ENCODE results near the gene ACSM2B. TPM values are rescaled to one million over a fixed set of nuclear protein-coding genes. Genes with fewer than 3 reads are reported as not detected.

The ACSM2B gene
- total and polyA plus RNA-seq, 8 donors: 0.21 to 0.76 (median 0.53) TPM; not detected in 4

DNA sequence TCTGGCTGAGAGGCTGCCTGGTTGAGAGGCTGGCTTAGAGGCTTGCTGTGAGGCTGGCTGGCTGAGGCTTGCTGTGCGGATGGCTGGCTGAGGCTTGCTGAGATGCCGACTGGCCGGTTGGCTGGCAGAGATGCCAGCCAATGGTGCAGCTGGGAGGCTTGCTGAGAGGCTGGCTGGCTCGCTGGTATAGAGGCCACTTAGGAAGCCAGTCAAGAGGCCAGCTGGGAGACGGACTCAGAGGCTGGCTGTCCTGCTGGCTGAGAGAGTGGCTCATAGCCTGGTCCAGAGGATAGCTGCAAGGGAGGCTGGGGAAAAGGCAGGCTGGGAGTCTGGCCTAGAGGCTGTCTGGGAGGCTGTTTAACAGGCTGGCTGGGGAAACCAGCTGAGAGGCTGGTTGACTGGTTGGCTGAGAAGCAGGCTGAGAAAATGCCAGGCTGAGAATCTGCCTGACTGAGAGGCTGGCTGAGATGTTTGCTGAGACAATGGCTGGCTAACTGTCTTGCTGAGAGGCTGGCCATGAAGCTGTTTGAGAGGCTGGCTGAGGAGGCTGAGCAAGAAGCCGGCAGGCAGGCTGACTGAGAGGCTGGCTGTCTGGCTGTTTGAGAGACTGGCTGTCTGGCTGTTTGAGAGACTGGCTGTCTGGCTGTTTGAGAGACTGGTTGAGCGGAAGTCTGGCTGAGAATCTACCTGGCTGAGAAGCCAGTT, 37.5 kb upstream of the ACSM2B start:
- Histone ChIP-seq H3K27ac (peak overlapping the region in 3 of 4 donors; percentile 29 to 85 (median 83)), H3K27me3 (no peaks in the 10 kb centered on the region), H3K9me3 (no peaks in the 10 kb centered on the region), H3K4me1 (peaks cover 4 to 15% (median 7%) of the 10 kb centered on the region in 3 donors), H3K4me3 (peak overlapping the region in 1 of 4 donors; percentile 20), H3K36me3 (no peaks in the 10 kb centered on the region)
- peak in 1 of 4 donors; percentile 2 for ATAC-seq
- DNase-seq: peak in 4 of 6 donors; percentile 34 to 73 (median 59)
- WGBS, 2 donors: 68 to 82% methylated on average over 7 of the region's 7 CpGs
- intact Hi-C loops (cut with DNase I): loop anchor here in 1 of 3 donors (10.0 kb wide), 1 partner anchor 51 kb away; no protein-coding TSS in a partner anchor
- FAIRE-seq: no peak
- TF ChIP-seq, protein P1, sequence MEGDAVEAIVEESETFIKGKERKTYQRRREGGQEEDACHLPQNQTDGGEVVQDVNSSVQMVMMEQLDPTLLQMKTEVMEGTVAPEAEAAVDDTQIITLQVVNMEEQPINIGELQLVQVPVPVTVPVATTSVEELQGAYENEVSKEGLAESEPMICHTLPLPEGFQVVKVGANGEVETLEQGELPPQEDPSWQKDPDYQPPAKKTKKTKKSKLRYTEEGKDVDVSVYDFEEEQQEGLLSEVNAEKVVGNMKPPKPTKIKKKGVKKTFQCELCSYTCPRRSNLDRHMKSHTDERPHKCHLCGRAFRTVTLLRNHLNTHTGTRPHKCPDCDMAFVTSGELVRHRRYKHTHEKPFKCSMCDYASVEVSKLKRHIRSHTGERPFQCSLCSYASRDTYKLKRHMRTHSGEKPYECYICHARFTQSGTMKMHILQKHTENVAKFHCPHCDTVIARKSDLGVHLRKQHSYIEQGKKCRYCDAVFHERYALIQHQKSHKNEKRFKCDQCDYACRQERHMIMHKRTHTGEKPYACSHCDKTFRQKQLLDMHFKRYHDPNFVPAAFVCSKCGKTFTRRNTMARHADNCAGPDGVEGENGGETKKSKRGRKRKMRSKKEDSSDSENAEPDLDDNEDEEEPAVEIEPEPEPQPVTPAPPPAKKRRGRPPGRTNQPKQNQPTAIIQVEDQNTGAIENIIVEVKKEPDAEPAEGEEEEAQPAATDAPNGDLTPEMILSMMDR (IDR thresholded peaks at IDR 0.05): no peak

- WGBS, 2 donors: 52 to 58% methylated on average over 9 of the region's 9 CpGs
- peak overlapping the region in 1 of 4 donors; percentile 20 for H3K4me3 ChIP-seq
- peaks cover 4 to 15% (median 7%) of the 10 kb centered on the region in 3 donors for H3K4me1 ChIP-seq
- peak overlapping the region; percentile 70 to 85 (median 83) for H3K27ac ChIP-seq
- H3K36me3 ChIP-seq: no peaks in the 10 kb centered on the region
- no peaks in the 10 kb centered on the region for H3K27me3 ChIP-seq
- no peak for FAIRE-seq
- ATAC-seq: peak; percentile 14 to 37 (median 27)
- no peaks in the 10 kb centered on the region for H3K9me3 ChIP-seq
- intact Hi-C loops (cut with DNase I): loop anchor here in 1 of 3 donors (10.0 kb wide), 1 partner anchor 52 kb away; no protein-coding TSS in a partner anchor
- peak in 5 of 6 donors; percentile 56 to 79 (median 75) for DNase-seq
- TF ChIP-seq, protein P1 (IDR thresholded peaks at IDR 0.05): no peak
Observed at GRCh38 chr16:20612551-20613480, 36.6 kb upstream of the ACSM2B start.

DNA sequence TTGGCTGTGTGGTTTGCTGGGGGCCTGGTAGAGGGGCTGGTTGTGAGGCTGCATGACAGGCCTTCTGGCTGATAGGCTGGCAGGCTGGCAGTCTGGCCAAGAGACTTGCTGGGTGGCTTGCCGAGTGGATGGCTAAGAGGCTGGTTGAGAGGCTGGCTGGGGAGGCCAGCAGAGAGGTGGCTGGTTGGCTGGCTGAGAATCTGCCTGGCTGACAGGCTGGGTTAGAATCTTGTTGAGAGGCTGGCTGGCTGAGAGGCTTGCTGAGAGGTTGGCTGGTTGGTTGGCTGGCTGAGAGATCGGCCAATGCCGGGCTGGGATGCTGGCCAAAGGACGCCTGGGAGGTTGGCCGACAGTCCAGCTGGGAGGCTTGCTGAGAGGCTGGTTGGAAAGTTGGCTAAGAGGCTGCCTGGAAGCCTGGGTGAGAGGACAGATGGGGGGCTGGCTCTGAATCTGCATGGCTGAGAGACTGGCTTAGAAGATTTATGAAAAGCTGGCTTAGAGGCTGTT, 35.9 kb upstream of the ACSM2B start:
- intact Hi-C loops (cut with DNase I): loop anchor here in 1 of 3 donors (10.0 kb wide), 1 partner anchor 53 kb away; no protein-coding TSS in a partner anchor
- 22 to 35% methylated on average over 5 of the region's 5 CpGs for WGBS, 2 donors
- DNase-seq: peak; percentile 86 to 95 (median 89)
- peak; percentile 63 to 79 (median 72) for ATAC-seq
- Histone ChIP-seq H3K36me3 (no peaks in the 10 kb centered on the region), H3K4me1 (peaks cover 4 to 15% (median 7%) of the 10 kb centered on the region in 3 donors), H3K4me3 (no peak overlapping the region), H3K9me3 (no peaks in the 10 kb centered on the region), H3K27me3 (no peaks in the 10 kb centered on the region), H3K27ac (peak overlapping the region; percentile 70 to 85 (median 83))
- TF ChIP-seq, protein P1 (IDR thresholded peaks at IDR 0.05): no peak
- FAIRE-seq: no peak

DNA sequence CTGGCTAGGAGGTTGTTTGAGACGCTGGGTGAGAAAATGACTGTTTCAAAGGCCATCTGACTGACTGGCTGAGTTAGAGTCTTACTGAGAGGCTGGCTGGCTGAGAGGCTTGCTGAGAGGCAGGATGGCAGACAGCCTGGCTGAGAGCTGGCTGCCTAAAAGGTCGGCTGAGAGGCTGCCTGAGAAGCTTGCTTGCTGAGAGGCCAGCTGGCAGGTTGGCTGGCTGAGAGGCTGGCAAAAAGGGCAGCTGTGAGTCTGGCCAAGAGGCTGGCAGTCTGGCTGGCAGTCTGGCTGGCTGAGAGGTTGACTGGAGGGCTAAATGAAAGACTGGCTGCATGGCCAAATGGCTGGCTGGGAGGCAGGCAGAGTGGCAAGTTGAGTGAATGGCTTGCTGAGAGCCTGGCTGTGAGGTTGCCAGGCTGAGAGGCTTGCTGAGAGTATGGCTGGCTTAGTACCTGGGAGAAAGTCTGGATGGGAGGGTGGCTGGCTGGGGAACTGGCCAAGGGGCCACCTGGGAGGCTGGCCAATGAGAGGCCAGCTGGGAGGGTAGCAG, 35.3 kb upstream of the ACSM2B start:
- peak overlapping the region; percentile 70 to 85 (median 83) for H3K27ac ChIP-seq
- H3K4me1 ChIP-seq: peaks cover 4 to 15% (median 7%) of the 10 kb centered on the region in 3 donors
- H3K9me3 ChIP-seq: no peaks in the 10 kb centered on the region
- DNase-seq (peak; percentile 72 to 96 (median 90)), FAIRE-seq (no peak), ATAC-seq (peak; percentile 67 to 80 (median 76))
- no peak overlapping the region for H3K4me3 ChIP-seq
- H3K27me3 ChIP-seq: no peaks in the 10 kb centered on the region
- WGBS, 2 donors: 19 to 24% methylated on average over 2 of the region's 2 CpGs
- TF ChIP-seq, protein P1 (IDR thresholded peaks at IDR 0.05): no peak
- H3K36me3 ChIP-seq: no peaks in the 10 kb centered on the region
- intact Hi-C loops (cut with DNase I): loop anchor here in 1 of 3 donors (10.0 kb wide), 1 partner anchor 53 kb away; no protein-coding TSS in a partner anchor
